ENCODE data around the gene KCNA10.

Gene KCNA10

DNA sequence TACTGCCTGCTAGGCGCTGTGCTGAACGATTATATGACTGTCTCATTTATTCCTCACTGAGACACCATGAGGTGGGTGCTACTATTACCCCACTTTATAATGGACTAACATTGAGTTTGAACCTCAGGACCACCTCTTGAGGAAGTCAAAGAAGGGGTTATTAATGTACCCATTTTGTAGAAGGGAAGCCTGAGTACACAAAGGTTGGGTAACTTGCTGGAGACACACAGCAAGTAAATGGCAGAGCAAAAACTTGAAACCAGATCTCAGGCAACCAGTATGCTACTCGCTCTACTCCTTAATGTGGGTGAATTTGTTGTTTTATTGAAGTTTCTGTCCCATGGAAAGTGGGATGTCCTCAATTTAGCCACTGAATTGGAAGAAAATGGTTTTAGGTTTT lies 30.1 kb downstream of the KCNA10 start:
- no peaks in the 10 kb centered on the region for H3K36me3 ChIP-seq (ENCODE audit: insufficient read depth, low read length)
- H3K27ac ChIP-seq (ENCODE audit: low read depth, low read length), result no peak overlapping the region
- H2AFZ ChIP-seq (ENCODE audit: low read length, unreplicated experiment), result no peak overlapping the region
- H3K79me2 ChIP-seq (ENCODE audit: control insufficient read depth, insufficient read depth, low read length, unreplicated experiment), result no peaks in the 10 kb centered on the region
- peaks cover 4% of the 10 kb centered on the region; the same call in 1 of the 2 replicates for H3K27me3 ChIP-seq (ENCODE audit: insufficient read depth, low read length)
- no peak overlapping the region for H3K4me3 ChIP-seq (ENCODE audit: low read depth, low read length)
- H3K4me1 ChIP-seq (ENCODE audit: control insufficient read depth, insufficient read depth, low read length, unreplicated experiment), result peaks cover 7% of the 10 kb centered on the region

DNA sequence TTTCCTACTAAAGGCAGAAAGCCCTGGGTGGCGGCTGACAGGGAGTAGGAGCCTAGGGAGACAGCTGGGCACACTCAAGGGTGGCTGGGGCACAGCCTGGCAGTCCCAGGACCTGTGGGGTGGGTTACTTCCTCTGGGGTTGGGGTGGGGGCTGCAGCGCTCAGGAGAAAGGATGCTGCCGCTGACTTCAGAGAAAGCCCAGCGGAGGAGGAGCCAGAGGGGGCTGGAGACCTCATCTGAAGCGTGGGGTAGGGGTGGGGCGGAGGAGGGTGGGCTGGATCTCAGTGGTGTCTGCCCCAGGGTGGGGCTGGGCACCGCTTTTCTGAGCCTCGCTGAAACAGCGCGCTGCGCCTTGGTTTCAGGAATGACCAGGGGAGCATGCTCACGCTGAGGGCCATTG lies 30.8 kb downstream of the KCNA10 start:
- H2AFZ ChIP-seq (ENCODE audit: low read length, unreplicated experiment), result no peak overlapping the region
- H3K79me2 ChIP-seq (ENCODE audit: control insufficient read depth, insufficient read depth, low read length, unreplicated experiment), result no peaks in the 10 kb centered on the region
- H3K27me3 ChIP-seq (ENCODE audit: insufficient read depth, low read length), result peaks cover 4% of the 10 kb centered on the region; the same call in 1 of the 2 replicates
- H3K4me1 ChIP-seq (ENCODE audit: control insufficient read depth, insufficient read depth, low read length, unreplicated experiment), result peaks cover 7% of the 10 kb centered on the region
- no peak overlapping the region for H3K4me3 ChIP-seq (ENCODE audit: low read depth, low read length)
- H3K36me3 ChIP-seq (ENCODE audit: insufficient read depth, low read length), result no peaks in the 10 kb centered on the region
- no peak overlapping the region for H3K27ac ChIP-seq (ENCODE audit: low read depth, low read length)

DNA sequence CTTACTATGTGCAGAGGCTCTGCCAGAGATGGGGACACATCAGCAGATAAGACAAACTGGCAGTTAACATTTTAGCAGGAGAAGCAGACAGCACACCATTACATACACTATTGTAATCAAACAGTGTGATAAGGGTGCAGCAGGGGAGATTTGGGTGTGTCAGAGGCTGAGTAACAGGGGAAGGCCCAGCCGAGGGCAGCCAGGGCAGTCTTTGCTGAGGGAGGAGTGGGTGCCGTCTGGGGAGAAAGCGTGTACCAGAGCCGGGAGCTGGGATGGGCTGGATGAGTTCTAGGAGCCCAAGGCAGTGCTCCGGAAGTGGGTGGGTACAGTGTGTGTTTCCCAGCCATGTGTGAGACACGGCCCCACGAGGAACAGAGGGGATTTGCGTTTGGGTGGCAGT lies 31.2 kb downstream of the KCNA10 start:
- H3K4me1 ChIP-seq (ENCODE audit: control insufficient read depth, insufficient read depth, low read length, unreplicated experiment), result peaks cover 7% of the 10 kb centered on the region
- H3K27me3 ChIP-seq (ENCODE audit: insufficient read depth, low read length), result peaks cover 4% of the 10 kb centered on the region; the same call in 1 of the 2 replicates
- no peak overlapping the region for H2AFZ ChIP-seq (ENCODE audit: low read length, unreplicated experiment)
- no peak overlapping the region for H3K27ac ChIP-seq (ENCODE audit: low read depth, low read length)
- no peak overlapping the region for H3K4me3 ChIP-seq (ENCODE audit: low read depth, low read length)
- H3K36me3 ChIP-seq (ENCODE audit: insufficient read depth, low read length), result no peaks in the 10 kb centered on the region
- H3K79me2 ChIP-seq (ENCODE audit: control insufficient read depth, insufficient read depth, low read length, unreplicated experiment), result no peaks in the 10 kb centered on the region

DNA sequence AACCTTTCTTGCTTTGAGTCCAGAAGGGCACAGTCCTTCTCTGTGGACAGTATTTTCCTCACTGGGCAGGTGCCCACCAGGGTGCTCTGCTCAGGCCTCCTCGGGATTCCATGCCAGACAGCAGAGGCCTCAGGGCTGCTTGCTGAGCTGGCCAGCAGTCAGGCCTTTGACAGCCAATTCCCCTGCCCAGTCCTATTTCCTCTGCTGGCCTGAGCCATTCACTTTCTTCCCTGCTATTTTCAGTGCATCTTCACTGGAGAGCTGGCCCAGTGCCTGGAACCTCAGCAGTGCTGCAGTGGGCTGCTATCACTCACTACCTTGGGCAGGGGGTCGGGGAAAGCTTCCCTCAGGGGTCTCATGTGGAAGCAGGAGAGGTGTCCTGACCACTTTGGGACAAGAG lies 33.2 kb downstream of the KCNA10 start:
- H3K27me3 ChIP-seq (ENCODE audit: insufficient read depth, low read length), result peaks cover 4% of the 10 kb centered on the region; the same call in 1 of the 2 replicates
- H3K36me3 ChIP-seq (ENCODE audit: insufficient read depth, low read length), result no peaks in the 10 kb centered on the region
- H3K4me1 ChIP-seq (ENCODE audit: control insufficient read depth, insufficient read depth, low read length, unreplicated experiment), result peaks cover 16% of the 10 kb centered on the region
- H3K4me3 ChIP-seq (ENCODE audit: low read depth, low read length), result no peak overlapping the region
- H2AFZ ChIP-seq (ENCODE audit: low read length, unreplicated experiment), result no peak overlapping the region
- H3K79me2 ChIP-seq (ENCODE audit: control insufficient read depth, insufficient read depth, low read length, unreplicated experiment), result no peaks in the 10 kb centered on the region
- no peak overlapping the region for H3K27ac ChIP-seq (ENCODE audit: low read depth, low read length)

DNA sequence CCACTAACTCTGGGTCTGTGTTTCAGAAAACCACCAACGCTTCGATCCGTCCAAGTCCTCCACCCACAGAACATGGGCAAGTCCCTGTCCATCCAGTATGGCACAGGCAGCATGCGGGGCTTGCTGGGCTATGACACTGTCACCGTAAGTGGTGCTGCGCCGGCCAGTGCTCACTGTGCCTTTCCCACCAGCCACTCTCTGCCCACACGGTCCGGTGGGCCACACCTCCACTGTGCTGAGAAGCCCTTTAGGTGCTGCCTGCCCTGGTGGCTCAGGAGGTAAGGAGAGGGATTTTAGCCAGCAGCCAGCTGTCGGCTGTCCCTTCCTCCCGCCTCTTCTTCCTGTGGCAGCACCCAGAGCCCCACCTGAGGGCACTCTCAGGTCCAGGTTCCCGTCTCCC lies 34.2 kb downstream of the KCNA10 start:
- Histone ChIP-seq H3K79me2 (ENCODE audit: control insufficient read depth, insufficient read depth, low read length, unreplicated experiment) (no peaks in the 10 kb centered on the region), H3K36me3 (ENCODE audit: insufficient read depth, low read length) (no peaks in the 10 kb centered on the region), H3K4me3 (ENCODE audit: low read depth, low read length) (no peak overlapping the region), H3K27ac (ENCODE audit: low read depth, low read length) (no peak overlapping the region), H3K4me1 (ENCODE audit: control insufficient read depth, insufficient read depth, low read length, unreplicated experiment) (peaks cover 16% of the 10 kb centered on the region), H2AFZ (ENCODE audit: low read length, unreplicated experiment) (no peak overlapping the region), H3K27me3 (ENCODE audit: insufficient read depth, low read length) (peaks cover 4% of the 10 kb centered on the region; the same call in 1 of the 2 replicates)

DNA sequence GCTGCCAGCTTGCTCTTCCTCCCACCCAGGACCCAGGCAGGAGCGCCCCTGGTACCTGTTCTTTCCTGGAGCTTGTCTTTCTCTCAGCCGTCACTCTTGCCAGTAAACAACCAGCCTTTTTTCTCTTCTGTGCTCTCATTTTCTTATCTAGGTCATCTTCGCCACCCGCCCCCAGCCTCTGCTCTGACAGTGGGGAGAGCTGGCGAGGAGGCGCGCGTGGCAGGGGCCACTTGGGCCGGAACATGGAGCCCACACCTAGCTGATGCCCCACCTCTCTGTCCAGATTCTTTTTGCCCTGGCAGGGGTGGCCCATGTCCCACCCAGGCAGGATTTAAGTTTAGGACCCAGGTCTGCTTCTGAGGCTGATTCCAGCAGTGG lies 35.7 kb downstream of the KCNA10 start:
- Histone ChIP-seq H3K4me3 (ENCODE audit: low read depth, low read length) (no peak overlapping the region), H3K36me3 (ENCODE audit: insufficient read depth, low read length) (no peaks in the 10 kb centered on the region), H3K79me2 (ENCODE audit: control insufficient read depth, insufficient read depth, low read length, unreplicated experiment) (no peaks in the 10 kb centered on the region), H3K27me3 (ENCODE audit: insufficient read depth, low read length) (peaks cover 4% of the 10 kb centered on the region; the same call in 1 of the 2 replicates), H2AFZ (ENCODE audit: low read length, unreplicated experiment) (no peak overlapping the region), H3K27ac (ENCODE audit: low read depth, low read length) (no peak overlapping the region), H3K4me1 (ENCODE audit: control insufficient read depth, insufficient read depth, low read length, unreplicated experiment) (peaks cover 16% of the 10 kb centered on the region)

DNA sequence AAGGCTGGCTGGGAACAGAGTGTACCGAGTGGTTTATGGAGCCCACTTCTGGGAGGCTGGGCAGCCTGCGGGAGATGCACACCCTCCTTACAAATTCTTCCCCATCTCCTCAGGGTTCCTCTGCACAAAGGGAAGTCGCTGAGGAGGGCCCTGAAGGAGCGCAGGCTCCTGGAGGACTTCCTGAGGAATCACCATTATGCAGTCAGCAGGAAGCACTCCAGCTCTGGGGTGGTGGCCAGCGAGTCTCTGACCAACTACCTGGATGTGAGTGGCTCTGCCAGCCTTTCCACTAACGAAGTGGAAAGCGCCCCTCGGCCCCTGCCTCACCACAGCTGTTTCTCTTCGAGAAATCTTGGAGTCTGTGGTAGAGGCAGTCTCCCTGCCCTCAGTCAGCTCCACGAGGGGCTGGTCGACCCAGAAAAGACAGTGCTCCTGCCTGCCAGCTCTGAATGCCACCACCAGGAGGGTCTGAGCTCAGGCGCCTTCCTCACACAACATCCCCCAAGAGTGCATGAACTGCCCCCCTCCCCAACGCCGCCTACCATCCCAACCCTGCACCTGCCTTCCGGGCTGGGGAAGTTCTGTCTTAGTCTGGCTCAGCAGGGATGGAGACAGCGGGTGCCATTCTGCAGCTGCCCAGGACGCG lies 36.2 kb downstream of the KCNA10 start:
- no peaks in the 10 kb centered on the region for H3K79me2 ChIP-seq (ENCODE audit: control insufficient read depth, insufficient read depth, low read length, unreplicated experiment)
- H3K36me3 ChIP-seq (ENCODE audit: insufficient read depth, low read length), result no peaks in the 10 kb centered on the region
- peaks cover 16% of the 10 kb centered on the region for H3K4me1 ChIP-seq (ENCODE audit: control insufficient read depth, insufficient read depth, low read length, unreplicated experiment)
- H2AFZ ChIP-seq (ENCODE audit: low read length, unreplicated experiment), result no peak overlapping the region
- H3K27me3 ChIP-seq (ENCODE audit: insufficient read depth, low read length), result peaks cover 4% of the 10 kb centered on the region; the same call in 1 of the 2 replicates
- H3K27ac ChIP-seq (ENCODE audit: low read depth, low read length), result no peak overlapping the region
- H3K4me3 ChIP-seq (ENCODE audit: low read depth, low read length), result no peak overlapping the region

DNA sequence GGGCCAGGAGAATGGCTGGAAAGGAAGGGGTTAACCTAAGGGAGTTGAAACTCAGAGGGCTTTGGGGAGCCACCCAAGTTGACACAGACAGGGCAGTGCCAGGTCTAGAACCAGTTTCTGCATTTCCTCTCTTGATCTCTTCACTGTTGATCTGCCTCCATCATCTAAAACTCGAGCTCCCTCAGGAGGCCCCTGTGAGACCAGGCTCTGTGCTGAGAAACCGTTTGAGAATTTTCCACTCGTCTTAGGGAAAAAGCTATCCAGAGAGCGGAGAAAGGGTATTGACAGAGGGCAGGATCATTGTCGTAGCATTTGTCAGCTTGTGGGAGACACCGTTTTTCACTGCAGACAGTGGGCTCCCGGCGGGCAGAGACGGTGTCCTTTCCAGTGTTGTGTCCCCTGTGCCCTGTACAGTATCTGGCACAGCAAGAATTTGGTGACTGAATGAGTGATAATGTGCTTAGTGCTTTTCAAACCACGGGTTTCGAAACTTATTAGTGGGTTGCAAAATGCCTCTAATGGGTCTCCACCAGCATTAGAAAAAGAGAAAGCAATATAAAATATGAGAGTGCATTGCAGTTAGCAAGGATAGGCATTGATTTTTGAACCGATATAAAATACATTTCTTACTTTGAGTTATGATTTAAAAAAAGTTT lies 36.9 kb downstream of the KCNA10 start:
- no peaks in the 10 kb centered on the region for H3K36me3 ChIP-seq (ENCODE audit: insufficient read depth, low read length)
- H3K79me2 ChIP-seq (ENCODE audit: control insufficient read depth, insufficient read depth, low read length, unreplicated experiment), result no peaks in the 10 kb centered on the region
- no peak overlapping the region for H2AFZ ChIP-seq (ENCODE audit: low read length, unreplicated experiment)
- H3K27ac ChIP-seq (ENCODE audit: low read depth, low read length), result no peak overlapping the region
- peaks cover 18% of the 10 kb centered on the region for H3K4me1 ChIP-seq (ENCODE audit: control insufficient read depth, insufficient read depth, low read length, unreplicated experiment)
- peaks cover 4% of the 10 kb centered on the region; the same call in 1 of the 2 replicates for H3K27me3 ChIP-seq (ENCODE audit: insufficient read depth, low read length)
- H3K4me3 ChIP-seq (ENCODE audit: low read depth, low read length), result no peak overlapping the region

DNA sequence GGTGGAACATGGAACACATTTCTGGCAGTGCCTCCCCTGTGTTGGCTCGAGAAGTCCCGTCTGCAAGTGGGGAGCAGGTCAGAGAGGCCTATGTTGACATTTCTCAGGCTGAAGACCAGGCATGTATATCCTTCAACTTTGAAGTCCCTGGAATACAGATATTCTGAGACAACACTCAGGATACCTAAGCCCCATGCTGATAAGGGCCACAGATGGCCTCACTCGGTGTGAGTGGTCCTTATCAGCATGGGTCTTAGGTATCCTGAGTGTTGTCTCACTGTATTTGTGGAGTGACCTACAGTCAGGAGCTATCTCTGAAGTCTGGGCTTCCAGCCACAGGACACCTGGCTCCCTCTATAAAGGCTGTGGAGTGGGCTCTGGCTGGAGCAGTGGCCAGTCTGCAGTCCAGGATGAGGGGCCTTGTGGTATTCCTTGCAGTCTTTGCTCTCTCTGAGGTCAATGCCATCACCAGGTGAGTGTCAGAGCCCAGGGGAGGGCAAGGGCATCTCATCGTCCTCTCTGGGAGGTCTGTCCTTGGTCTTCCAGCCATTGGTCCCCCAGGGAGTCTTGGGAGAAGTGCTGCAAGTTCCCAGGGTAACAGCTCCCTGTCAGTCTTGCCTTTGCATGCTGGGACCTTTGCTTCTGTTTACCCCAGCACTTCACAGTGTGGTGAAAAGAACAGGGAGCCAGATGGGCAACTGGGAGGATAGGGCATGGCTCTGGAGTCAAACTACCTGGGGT lies 38.4 kb downstream of the KCNA10 start:
- H3K27me3 ChIP-seq (ENCODE audit: insufficient read depth, low read length), result peaks cover 4% of the 10 kb centered on the region; the same call in 1 of the 2 replicates
- no peaks in the 10 kb centered on the region for H3K79me2 ChIP-seq (ENCODE audit: control insufficient read depth, insufficient read depth, low read length, unreplicated experiment)
- H3K4me3 ChIP-seq (ENCODE audit: low read depth, low read length), result no peak overlapping the region
- H3K36me3 ChIP-seq (ENCODE audit: insufficient read depth, low read length), result no peaks in the 10 kb centered on the region
- H3K27ac ChIP-seq (ENCODE audit: low read depth, low read length), result no peak overlapping the region
- H3K4me1 ChIP-seq (ENCODE audit: control insufficient read depth, insufficient read depth, low read length, unreplicated experiment), result peaks cover 28% of the 10 kb centered on the region
- no peak overlapping the region for H2AFZ ChIP-seq (ENCODE audit: low read length, unreplicated experiment)

DNA sequence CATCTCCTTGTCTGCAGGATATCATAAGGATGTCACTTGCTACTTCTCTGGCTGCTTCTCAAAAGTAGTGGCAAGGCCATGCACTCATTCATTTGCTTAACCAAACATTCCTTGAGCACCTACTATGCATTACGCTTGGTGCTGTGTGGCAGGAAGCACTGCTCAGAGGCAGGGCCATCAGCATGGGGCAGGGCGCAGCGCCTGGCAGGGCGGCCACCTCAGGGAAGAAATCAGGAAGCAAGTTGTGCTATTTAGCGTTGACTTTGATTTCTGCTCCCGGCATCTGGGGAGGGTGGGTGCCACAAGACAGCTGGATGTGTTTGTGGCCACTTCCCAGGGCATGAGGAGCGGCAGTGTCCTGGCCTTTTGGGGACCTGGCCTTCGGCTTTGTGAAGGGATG lies 40.1 kb downstream of the KCNA10 start:
- H2AFZ ChIP-seq (ENCODE audit: low read length, unreplicated experiment), result no peak overlapping the region
- H3K27ac ChIP-seq (ENCODE audit: low read depth, low read length), result no peak overlapping the region
- H3K4me3 ChIP-seq (ENCODE audit: low read depth, low read length), result no peak overlapping the region
- H3K79me2 ChIP-seq (ENCODE audit: control insufficient read depth, insufficient read depth, low read length, unreplicated experiment), result no peaks in the 10 kb centered on the region
- H3K36me3 ChIP-seq (ENCODE audit: insufficient read depth, low read length), result no peaks in the 10 kb centered on the region
- H3K4me1 ChIP-seq (ENCODE audit: control insufficient read depth, insufficient read depth, low read length, unreplicated experiment), result peaks cover 28% of the 10 kb centered on the region
- no peaks in the 10 kb centered on the region for H3K27me3 ChIP-seq (ENCODE audit: insufficient read depth, low read length)

Data from ACC112 (cell line).